LNCAP (cell line): ENCODE data around the gene BBS2.

Source experiments
- CTCF ChIP-seq: fragments of 450-650 bp; IDR thresholded peaks from 2 replicates; pipeline ENCODE4 v1.5.1; 2017; ENCODE audit warnings: mild to moderate bottlenecking

The BBS2 gene

GRCh38 chr16:56554441-56554840, 34.6 kb upstream of the BBS2 start:
- no peak for TF ChIP-seq CTCF

- TF ChIP-seq CTCF = no peak
Observed at GRCh38 chr16:56551796-56552738, 32.2 kb upstream of the BBS2 start.

- TF ChIP-seq CTCF = no peak
Observed at GRCh38 chr16:56549744-56550385, 30.0 kb upstream of the BBS2 start.

GRCh38 chr16:56549161-56549560, 29.3 kb upstream of the BBS2 start:
- no peak for TF ChIP-seq CTCF

DNA sequence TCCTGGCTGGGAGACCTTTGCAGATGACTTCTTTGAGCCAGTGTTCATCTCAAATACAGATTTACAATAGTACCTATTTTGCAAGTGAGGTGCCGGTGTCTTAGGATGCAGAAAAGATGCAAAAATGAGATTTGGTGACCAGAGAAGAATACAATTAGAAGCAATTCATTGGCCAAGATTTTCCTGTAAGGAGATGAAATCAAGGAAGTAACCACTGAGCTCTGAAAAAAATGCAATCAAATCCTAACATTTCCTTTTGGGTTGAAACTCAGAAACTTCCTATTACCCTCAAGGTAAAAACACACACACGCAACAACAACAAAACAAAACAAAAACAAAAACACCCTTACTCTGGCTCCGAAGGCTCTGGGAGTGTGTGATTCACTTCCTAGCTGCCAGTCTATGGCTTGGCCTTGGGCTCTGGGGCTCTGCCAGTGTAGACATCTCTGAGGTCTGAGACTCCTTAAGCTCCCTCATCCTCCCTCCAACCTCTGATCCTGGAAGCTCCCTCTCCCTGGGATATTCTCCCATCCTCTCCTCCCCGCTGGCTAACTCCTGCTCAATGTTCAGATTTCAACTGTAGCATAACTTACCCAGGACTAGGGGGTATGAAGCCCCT, 28.2 kb upstream of the BBS2 start:
- no peak for TF ChIP-seq CTCF

DNA sequence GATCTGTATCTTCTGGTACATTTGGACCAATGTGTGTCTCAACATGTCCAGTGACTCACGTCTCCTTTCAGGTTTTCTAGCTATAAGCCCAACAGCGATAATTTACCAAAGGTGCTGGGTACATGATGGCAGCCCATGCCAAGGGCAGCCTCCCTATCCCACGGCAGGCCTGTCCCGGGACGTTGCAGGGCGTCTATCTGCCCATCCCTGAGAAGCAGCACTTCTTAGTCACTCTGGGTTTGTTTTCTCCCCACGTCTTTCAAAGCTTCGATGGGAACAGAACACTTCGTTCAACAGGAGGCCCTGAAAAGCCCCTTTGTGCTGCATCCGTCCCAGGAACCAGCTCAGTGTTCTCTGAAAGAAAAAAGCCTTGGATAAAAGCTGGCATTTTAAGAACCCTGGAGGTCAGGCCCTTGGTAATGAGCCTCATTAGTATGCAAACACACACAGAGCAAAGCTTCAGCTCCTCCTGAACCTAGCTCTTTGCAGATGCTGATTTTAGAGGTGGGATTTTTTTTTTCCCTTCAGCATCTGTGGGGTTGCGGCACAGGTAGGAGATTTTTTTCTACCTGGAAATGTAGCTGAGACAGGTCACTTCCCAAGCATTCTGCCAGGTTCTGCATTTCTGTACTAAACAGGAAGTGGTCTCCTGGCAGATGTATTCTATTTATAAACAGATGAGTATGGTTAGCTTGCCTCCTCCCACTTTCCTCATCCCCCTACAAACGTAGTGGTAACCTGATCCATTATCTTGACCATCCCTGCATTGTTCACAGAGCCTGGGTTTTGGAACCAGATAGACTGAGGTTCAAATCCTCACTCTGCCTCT, 27.5 kb upstream of the BBS2 start:
- TF ChIP-seq CTCF = no peak

GRCh38 chr16:56542039-56542438, 22.2 kb upstream of the BBS2 start:
- TF ChIP-seq CTCF = no peak
